ENCODE results near the gene ABCA13.

GRCh38 chr7:48183965-48184364 is 12.7 kb downstream of the ABCA13 start:
- TF ChIP-seq CTCF (conservative IDR thresholded peaks at IDR 0.05 in 1 of 2, IDR thresholded peaks at IDR 0.05 in 1 of 2; ENCODE audit: extremely low read depth in 1 of 2, insufficient read depth in 1 of 2, low read depth in 1 of 2, low read length in 2 of 2) (no peak), EZH2 (IDR thresholded peaks at IDR 0.05; ENCODE audit: borderline replicate concordance, low read length) (no peak)
